Dermis blood vessel endothelial cell (primary cell): ENCODE measurements around the gene NEU3. TPM values are rescaled to one million over a fixed set of nuclear protein-coding genes. Genes with fewer than 3 reads are reported as not detected.
"Not testable (repeated sequence)": the region's sequence is repeated elsewhere in the genome, so short reads cannot be mapped to it uniquely, and the experiment has no call there.

Experiments
- DNase-seq: peaks from one replicate; pipeline ENCODE4 v3.0.0; 2010
- total RNA-seq: library from RNA; depleted of rRNA; stranded (reverse); fragments of >200 nt; gene quantifications from 2 replicates; pipeline ENCODE4 v1.2.3, GENCODE V29; 2014

Gene NEU3
- total RNA-seq, 1 donor from 2014 or later = 8.3 TPM

GRCh38 chr11:75031224-75031753 lies 42.6 kb downstream of the NEU3 start:
- DNase-seq = peak; percentile 81

GRCh38 chr11:75031771-75032549 lies 43.2 kb downstream of the NEU3 start:
- DNase-seq = peak; percentile 84

- DNase-seq = no peak
Observed at GRCh38 chr11:75032550-75032935, 43.8 kb downstream of the NEU3 start.

GRCh38 chr11:75033916-75034315 lies 45.2 kb downstream of the NEU3 start:
- DNase-seq = no peak

- no peak for DNase-seq
Observed at GRCh38 chr11:75035256-75035655, 46.5 kb downstream of the NEU3 start.

- DNase-seq = no peak
Observed at GRCh38 chr11:75035911-75036565, 47.3 kb downstream of the NEU3 start.

- DNase-seq = no peak
Observed at GRCh38 chr11:75040167-75040770, 51.5 kb downstream of the NEU3 start.

GRCh38 chr11:75041263-75041662 lies 52.5 kb downstream of the NEU3 start:
- DNase-seq = no peak

GRCh38 chr11:75041821-75042220 lies 53.1 kb downstream of the NEU3 start:
- DNase-seq = not testable (repeated sequence)

- DNase-seq = not testable (repeated sequence)
Observed at GRCh38 chr11:75044381-75045170, 55.8 kb downstream of the NEU3 start.

- DNase-seq = not testable (repeated sequence)
Observed at GRCh38 chr11:75046668-75047067, 57.9 kb downstream of the NEU3 start.

GRCh38 chr11:75047191-75047590 lies 58.5 kb downstream of the NEU3 start:
- no peak for DNase-seq

- not testable (repeated sequence) for DNase-seq
Observed at GRCh38 chr11:75049501-75050266, 61.0 kb downstream of the NEU3 start.

GRCh38 chr11:75050516-75050915 lies 61.8 kb downstream of the NEU3 start:
- DNase-seq = no peak

- no peak for DNase-seq
Observed at GRCh38 chr11:75051043-75051442, 62.3 kb downstream of the NEU3 start.

GRCh38 chr11:75052457-75052856 lies 63.7 kb downstream of the NEU3 start:
- no peak for DNase-seq

GRCh38 chr11:75055511-75055910 lies 66.8 kb downstream of the NEU3 start:
- DNase-seq = no peak

GRCh38 chr11:75056814-75057213 lies 68.1 kb downstream of the NEU3 start:
- DNase-seq = no peak

GRCh38 chr11:75059299-75059698 lies 70.6 kb downstream of the NEU3 start:
- DNase-seq = no peak

GRCh38 chr11:75063741-75064314 lies 75.1 kb downstream of the NEU3 start:
- DNase-seq = no peak

- DNase-seq = no peak
Observed at GRCh38 chr11:75066061-75066460, 77.3 kb downstream of the NEU3 start.
